Hepatocyte (in vitro differentiated cells): ENCODE data around the gene AP2A2. TPM values are rescaled to one million over a fixed set of nuclear protein-coding genes. Genes with fewer than 3 reads are reported as not detected.
A peak's percentile ranks its signal among the peaks of the same experiment; 100 is the strongest.

Experiments used
- DNase-seq: peaks from one replicate; pipeline ENCODE4 v3.0.0-alpha.2; 2016; ENCODE audit warnings: low spot score
- H2AFZ ChIP-seq: fragments of 200-600 bp; sonication (generic); 2 replicates; pipeline ENCODE4 v1.6.0; 2016; ENCODE audit warnings: antibody characterized with exemption, mild to moderate bottlenecking
- H3K27ac ChIP-seq: fragments of 200-600 bp; sonication (generic); 2 replicates; pipeline ENCODE4 v1.5.1; 2016; ENCODE audit warnings: mild to moderate bottlenecking
- H3K27me3 ChIP-seq: fragments of 200-600 bp; sonication (generic); 2 replicates; pipeline ENCODE4 v1.6.1; 2016
- H3K36me3 ChIP-seq: fragments of 200-600 bp; sonication (generic); replicated peaks from 2 replicates; pipeline ENCODE4 v1.5.1; 2016; ENCODE audit warnings: low read depth; ENCODE audit not compliant: insufficient read depth
- H3K4me1 ChIP-seq: fragments of 200-600 bp; sonication (generic); 2 replicates; pipeline ENCODE4 v1.5.1; 2016; ENCODE audit warnings: mild to moderate bottlenecking, moderate library complexity; ENCODE audit not compliant: insufficient read depth
- H3K4me2 ChIP-seq: fragments of 200-600 bp; sonication (generic); 2 replicates; pipeline ENCODE4 v1.6.0; 2016
- H3K4me3 ChIP-seq: fragments of 200-600 bp; sonication (generic); 2 replicates; pipeline ENCODE4 v1.5.1; 2016; ENCODE audit warnings: mild to moderate bottlenecking
- H3K79me2 ChIP-seq: fragments of 200-600 bp; sonication (generic); 2 replicates; pipeline ENCODE4 v1.6.0; 2017; ENCODE audit warnings: mild to moderate bottlenecking
- H3K9me2 ChIP-seq: fragments of 200-600 bp; sonication (generic); replicated peaks from 2 replicates; pipeline ENCODE4 v1.6.0; 2017; ENCODE audit warnings: mild to moderate bottlenecking; ENCODE audit not compliant: insufficient read depth
- H3K9me3 ChIP-seq: fragments of 200-600 bp; sonication (generic); 2 replicates; pipeline ENCODE4 v1.5.1; 2016; ENCODE audit warnings: low read depth, mild to moderate bottlenecking
- H4K20me1 ChIP-seq: fragments of 200-600 bp; sonication (generic); 2 replicates; pipeline ENCODE4 v1.6.0; 2016; ENCODE audit warnings: mild to moderate bottlenecking; ENCODE audit not compliant: insufficient read depth, poor library complexity, severe bottlenecking
- CTCF ChIP-seq: fragments of 200-600 bp; sonication (generic); IDR thresholded peaks from 2 replicates; pipeline ENCODE4 v1.5.1; 2016; ENCODE audit warnings: antibody characterized with exemption, mild to moderate bottlenecking; ENCODE audit not compliant: poor library complexity
- EZH2 ChIP-seq: fragments of 200-600 bp; sonication (generic); IDR thresholded peaks from 2 replicates; pipeline ENCODE4 v1.6.1; 2016; ENCODE audit warnings: antibody characterized with exemption, mild to moderate bottlenecking, borderline replicate concordance
- EZH2phosphoT487 ChIP-seq: fragments of 200-600 bp; sonication (generic); IDR thresholded peaks from one replicate; pipeline ENCODE4 v1.6.1; 2018; ENCODE audit warnings: antibody characterized with exemption, mild to moderate bottlenecking, low read depth, moderate library complexity; ENCODE audit not compliant: unreplicated experiment, severe bottlenecking
- WGBS: methylation state at CpG from one replicate; pipeline ENCODE4 v1.1.6; 2016; ENCODE audit warnings: low lambda C conversion rate; ENCODE audit errors: missing lambda C conversion rate; 5-methylcytosine and 5-hydroxymethylcytosine counted together
- polyA plus RNA-seq: library from polyadenylated mRNA; unstranded; fragments of >200 nt; fragmentation: Nextera tagmentation; extraction: Ambion mirVana; gene quantifications from 2 replicates; pipeline ENCODE4 v1.2.1, GENCODE V29; 2016
- total RNA-seq: library from RNA; depleted of rRNA; stranded (reverse); fragments of >200 nt; gene quantifications from 2 replicates; pipeline ENCODE4 v1.2.3, GENCODE V29; 2014

AP2A2 gene
- total RNA-seq (57.8 and 68.0 TPM in 2 replicates), polyA plus RNA-seq (49.7 and 56.2 TPM in 2 replicates)

GRCh38 chr11:925496-926301 is at the start of gene AP2A2:
Gene AP2A2 (plus strand): TSS chr11:925870. CDS start chr11:926022, 152 bp downstream.
- peaks cover 46% of the 10 kb centered on the region for H3K79me2 ChIP-seq
- H4K20me1 ChIP-seq: peaks cover 43% of the 10 kb centered on the region
- H2AFZ ChIP-seq: peak within 1 kb of the TSS; percentile 84
- 13% methylated on average over 49 of the region's 124 CpGs for WGBS
- peak; percentile 98 for DNase-seq
- H3K27me3 ChIP-seq: no peaks in the 10 kb centered on the region
- H3K36me3 ChIP-seq: no peaks in the 10 kb centered on the region
- H3K4me1 ChIP-seq: peaks cover 18% of the 10 kb centered on the region
- no peak for TF ChIP-seq EZH2phosphoT487
- TF ChIP-seq EZH2: no peak
- peak; percentile 76 for TF ChIP-seq CTCF
- H3K4me2 ChIP-seq: peak within 1 kb of the TSS; percentile 97
- no peaks in the 10 kb centered on the region for H3K9me2 ChIP-seq
- no peaks in the 10 kb centered on the region for H3K9me3 ChIP-seq
- H3K4me3 ChIP-seq: peak within 1 kb of the TSS; percentile 98
- peak within 1 kb of the TSS; percentile 99 for H3K27ac ChIP-seq

DNA sequence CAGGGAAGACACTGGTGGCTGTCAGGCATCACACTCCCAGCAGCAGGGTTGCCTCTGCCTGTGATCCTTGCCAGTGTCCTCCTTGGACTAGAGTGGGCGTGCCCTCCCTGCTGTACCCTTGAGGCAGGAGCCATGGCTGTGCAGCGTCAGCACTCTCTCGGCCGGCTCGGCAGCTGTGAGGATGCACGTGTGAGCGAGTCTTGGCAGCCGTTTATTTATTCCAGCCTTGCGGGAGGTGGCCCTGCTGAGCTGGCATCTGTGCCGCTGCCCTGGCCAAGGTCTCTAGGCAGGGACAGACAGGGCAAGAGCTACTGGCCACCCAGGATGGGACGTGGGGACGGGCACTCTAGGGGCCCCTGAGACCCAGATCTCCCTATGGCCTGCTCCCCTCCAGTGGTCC is 49.1 kb upstream of the AP2A2 start:
- no peak for DNase-seq
- H3K27ac ChIP-seq: no peak overlapping the region
- 83% methylated on average over 12 of the region's 12 CpGs for WGBS

DNA sequence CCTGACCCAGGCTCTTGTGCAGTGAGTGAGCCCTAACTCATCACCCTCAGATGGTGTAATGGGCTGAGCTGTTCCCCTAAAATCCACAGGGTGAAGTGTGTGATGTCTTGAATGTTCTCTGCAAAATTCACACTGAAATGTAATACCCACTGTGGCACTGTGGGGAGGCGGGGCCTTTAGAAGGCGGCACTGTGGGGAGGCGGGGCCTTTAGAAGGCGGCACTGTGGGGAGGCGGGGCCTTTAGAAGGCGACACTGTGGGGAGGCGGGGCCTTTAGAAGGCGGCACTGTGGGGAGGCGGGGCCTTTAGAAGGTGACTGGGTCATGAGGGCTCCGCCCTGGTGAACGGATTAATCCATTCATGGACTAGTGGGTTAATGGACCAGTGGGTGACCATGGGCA is 48.1 kb upstream of the AP2A2 start:
- Histone ChIP-seq H3K36me3 (no peaks in the 10 kb centered on the region), H3K9me3 (no peaks in the 10 kb centered on the region), H2AFZ (no peak overlapping the region), H3K4me1 (no peaks in the 10 kb centered on the region), H3K4me3 (no peak overlapping the region), H3K79me2 (no peaks in the 10 kb centered on the region), H3K9me2 (no peaks in the 10 kb centered on the region), H3K4me2 (no peak overlapping the region), H3K27me3 (no peaks in the 10 kb centered on the region), H3K27ac (no peak overlapping the region), H4K20me1 (no peaks in the 10 kb centered on the region)
- 97% methylated on average over 7 of the region's 11 CpGs for WGBS
- DNase-seq: no peak
- no peak for TF ChIP-seq EZH2phosphoT487
- TF ChIP-seq CTCF: no peak
- TF ChIP-seq EZH2: no peak

More for the DNA sequence above, 49.1 kb upstream of the AP2A2 start:
- H3K36me3 ChIP-seq: no peaks in the 10 kb centered on the region
- no peak overlapping the region for H3K4me3 ChIP-seq
- H3K27me3 ChIP-seq: no peaks in the 10 kb centered on the region
- H3K4me2 ChIP-seq: no peak overlapping the region
- H2AFZ ChIP-seq: no peak overlapping the region
- no peak for TF ChIP-seq EZH2
- TF ChIP-seq CTCF: no peak
- no peak for TF ChIP-seq EZH2phosphoT487
- no peaks in the 10 kb centered on the region for H3K79me2 ChIP-seq
- H3K9me3 ChIP-seq: no peaks in the 10 kb centered on the region
- no peaks in the 10 kb centered on the region for H3K4me1 ChIP-seq
- no peaks in the 10 kb centered on the region for H4K20me1 ChIP-seq
- H3K9me2 ChIP-seq: no peaks in the 10 kb centered on the region
